ENCODE measurements around the gene TRIM51. TPM values are rescaled to one million over a fixed set of nuclear protein-coding genes. Genes with fewer than 3 reads are reported as not detected.

Gene TRIM51
- total and polyA plus RNA-seq, 3 donors from 2014 or later, result 0.20 to 0.56 TPM; not detected in 1

DNA sequence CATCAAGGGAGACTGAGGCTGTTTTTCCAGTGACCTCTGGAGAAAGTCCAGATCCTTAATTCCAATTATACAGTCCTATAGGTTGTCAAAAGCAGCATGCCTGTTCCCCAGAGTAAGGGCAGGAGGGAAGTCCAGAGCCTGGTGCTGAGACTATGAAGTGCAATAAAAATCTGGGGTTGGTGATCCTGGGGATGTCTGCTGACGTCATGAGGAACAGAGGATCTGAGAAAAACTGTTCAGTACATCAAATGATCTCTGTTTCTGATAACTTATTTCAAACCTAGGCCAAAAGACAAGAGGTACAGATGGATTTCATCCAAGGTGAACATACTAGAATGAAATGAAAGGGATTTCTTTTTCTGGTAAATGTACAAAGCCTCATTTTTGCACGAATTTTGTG is 19.2 kb downstream of the TRIM51 start:
- WGBS, 2 donors, result 41 to 48% methylated on average over 2 of the region's 2 CpGs
- no peak for DNase-seq
- Histone ChIP-seq H3K36me3 (ENCODE audit: low read depth, missing control alignments) (no peaks in the 10 kb centered on the region), H3K4me1 (no peaks in the 10 kb centered on the region), H3K4me3 (no peak overlapping the region), H3K27ac (no peak overlapping the region), H3K9me3 (no peaks in the 10 kb centered on the region), H3K27me3 (no peaks in the 10 kb centered on the region)
- intact Hi-C loops (cut with DNase I; ENCODE audit: low total_unique reads), result no loop called here
- TF ChIP-seq, protein P1, sequence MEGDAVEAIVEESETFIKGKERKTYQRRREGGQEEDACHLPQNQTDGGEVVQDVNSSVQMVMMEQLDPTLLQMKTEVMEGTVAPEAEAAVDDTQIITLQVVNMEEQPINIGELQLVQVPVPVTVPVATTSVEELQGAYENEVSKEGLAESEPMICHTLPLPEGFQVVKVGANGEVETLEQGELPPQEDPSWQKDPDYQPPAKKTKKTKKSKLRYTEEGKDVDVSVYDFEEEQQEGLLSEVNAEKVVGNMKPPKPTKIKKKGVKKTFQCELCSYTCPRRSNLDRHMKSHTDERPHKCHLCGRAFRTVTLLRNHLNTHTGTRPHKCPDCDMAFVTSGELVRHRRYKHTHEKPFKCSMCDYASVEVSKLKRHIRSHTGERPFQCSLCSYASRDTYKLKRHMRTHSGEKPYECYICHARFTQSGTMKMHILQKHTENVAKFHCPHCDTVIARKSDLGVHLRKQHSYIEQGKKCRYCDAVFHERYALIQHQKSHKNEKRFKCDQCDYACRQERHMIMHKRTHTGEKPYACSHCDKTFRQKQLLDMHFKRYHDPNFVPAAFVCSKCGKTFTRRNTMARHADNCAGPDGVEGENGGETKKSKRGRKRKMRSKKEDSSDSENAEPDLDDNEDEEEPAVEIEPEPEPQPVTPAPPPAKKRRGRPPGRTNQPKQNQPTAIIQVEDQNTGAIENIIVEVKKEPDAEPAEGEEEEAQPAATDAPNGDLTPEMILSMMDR (IDR thresholded peaks at IDR 0.05), result no peak

DNA sequence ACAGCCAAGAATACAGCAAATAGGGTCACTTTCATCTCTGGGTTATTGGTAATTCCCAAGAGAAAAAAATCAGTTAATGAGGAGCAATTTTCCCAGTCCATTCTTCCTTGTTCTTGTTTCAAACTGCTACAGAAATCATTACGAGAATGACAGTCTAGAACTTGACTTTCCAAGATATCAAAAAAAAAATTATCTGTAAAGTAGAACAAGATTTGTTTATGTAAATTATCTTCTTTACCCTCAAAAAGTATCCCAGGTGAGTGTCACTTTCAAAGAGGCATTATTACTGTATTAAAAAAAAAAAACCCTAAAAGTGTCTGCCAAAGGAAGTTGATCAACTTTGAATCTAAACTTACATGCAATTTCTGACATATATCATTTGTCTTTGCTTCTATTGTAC is 31.4 kb downstream of the TRIM51 start, which contains the start of gene OR5W2:
Gene OR5W2 (minus strand): TSS at position 101 of the 400 bp plus-strand sequence. CDS start 0 bp downstream, at position 101.
- no peak within 1 kb of the TSS for H3K27ac ChIP-seq
- no peaks in the 10 kb centered on the region for H3K36me3 ChIP-seq (ENCODE audit: low read depth, missing control alignments)
- H3K9me3 ChIP-seq, result no peaks in the 10 kb centered on the region
- no peak within 1 kb of the TSS for H3K4me3 ChIP-seq
- H3K4me1 ChIP-seq, result no peaks in the 10 kb centered on the region
- intact Hi-C loops (cut with DNase I; ENCODE audit: low total_unique reads), result no loop called here
- H3K27me3 ChIP-seq, result no peaks in the 10 kb centered on the region
- 57 to 74% methylated on average over 1 of the region's 1 CpG for WGBS, 2 donors
- no peak for DNase-seq
- no peak for TF ChIP-seq POLR2A (IDR thresholded peaks at IDR 0.05)
- TF ChIP-seq, protein P1 (IDR thresholded peaks at IDR 0.05), result no peak

DNA sequence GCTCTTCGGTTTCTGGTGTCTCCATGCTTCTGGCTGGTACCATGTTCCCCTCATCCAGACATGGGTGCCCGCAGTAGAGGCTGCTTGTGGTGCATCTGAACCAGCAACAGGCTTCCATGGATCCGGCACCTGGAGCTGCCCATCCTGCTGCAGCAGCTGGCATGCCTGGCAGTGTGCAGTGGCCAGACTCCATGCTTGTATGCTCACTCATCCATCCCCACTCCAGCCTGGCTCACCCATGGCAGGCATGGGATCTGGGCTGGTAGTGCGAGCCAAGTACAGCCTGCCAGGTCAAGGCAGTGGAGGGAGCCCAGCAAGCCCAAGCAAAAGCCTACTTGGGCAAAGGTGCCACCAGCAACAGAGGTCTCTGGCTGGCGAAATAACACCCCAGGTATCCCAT is 37.4 kb downstream of the TRIM51 start:
- intact Hi-C loops (cut with DNase I; ENCODE audit: low total_unique reads), result no loop called here
- no peaks in the 10 kb centered on the region for H3K4me1 ChIP-seq
- H3K4me3 ChIP-seq, result no peak overlapping the region
- DNase-seq, result no peak
- no peak overlapping the region for H3K27ac ChIP-seq
- TF ChIP-seq, protein P1 (IDR thresholded peaks at IDR 0.05), result no peak
- TF ChIP-seq POLR2A (IDR thresholded peaks at IDR 0.05), result no peak
- H3K36me3 ChIP-seq (ENCODE audit: low read depth, missing control alignments), result no peaks in the 10 kb centered on the region
- H3K27me3 ChIP-seq, result no peaks in the 10 kb centered on the region
- no peaks in the 10 kb centered on the region for H3K9me3 ChIP-seq
- 83 to 90% methylated on average over 3 to 5 of the region's 5 CpGs for WGBS, 2 donors

DNA sequence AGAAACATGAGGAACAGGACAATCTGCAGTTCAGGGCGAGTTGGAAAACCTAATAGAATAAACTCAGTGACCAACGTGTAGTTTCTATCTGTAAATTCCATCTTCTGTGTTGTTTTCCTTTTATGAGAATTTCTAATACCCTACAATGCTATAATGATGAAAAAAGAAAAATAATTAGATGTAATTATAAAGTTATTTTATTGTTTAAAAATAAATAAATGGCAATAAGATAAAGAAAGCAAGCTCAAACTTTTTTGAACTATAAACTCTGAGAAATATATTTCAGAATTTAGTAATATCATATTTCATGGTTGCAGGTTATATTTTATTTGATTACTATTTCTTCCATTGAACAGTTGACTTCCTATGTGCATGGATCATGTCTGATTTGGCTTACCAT is 53.2 kb downstream of the TRIM51 start, which contains the start of gene OR5I1:
Gene OR5I1 (minus strand): TSS at position 101 of the 400 bp plus-strand sequence. CDS start 0 bp downstream, at position 101.
- Histone ChIP-seq H3K4me3 (no peak within 1 kb of the TSS), H3K27me3 (no peaks in the 10 kb centered on the region), H3K4me1 (no peaks in the 10 kb centered on the region), H3K36me3 (ENCODE audit: low read depth, missing control alignments) (no peaks in the 10 kb centered on the region), H3K9me3 (peaks cover 3% of the 10 kb centered on the region), H3K27ac (no peak within 1 kb of the TSS)
- 72 to 78% methylated on average over 2 of the region's 2 CpGs for WGBS, 2 donors
- no peak for DNase-seq
- no peak for TF ChIP-seq POLR2A (IDR thresholded peaks at IDR 0.05)
- TF ChIP-seq, protein P1 (IDR thresholded peaks at IDR 0.05), result no peak
- intact Hi-C loops (cut with DNase I; ENCODE audit: low total_unique reads), result no loop called here

Small RNA genes lying within 50 kb of the gene (small RNA-seq; reads per million reads assigned to genes)
- 0 reads per million in 2 donors for gene AC036111.3

Other genes starting within 250 kb of the TRIM51 start
- not detected for gene OR4P4, start 248.2 kb upstream of the TRIM51 start, total RNA-seq
- gene OR4P4, start 248.2 kb upstream of the TRIM51 start, polyA plus RNA-seq (ENCODE audit: insufficient read depth, low read depth, low replicate concordance), result not detected
- gene OR4S2, start 235.0 kb upstream of the TRIM51 start, total RNA-seq, result not detected
- not detected for gene OR4S2, start 235.0 kb upstream of the TRIM51 start, polyA plus RNA-seq (ENCODE audit: insufficient read depth, low read depth, low replicate concordance)
- not detected for gene OR4C6, start 221.1 kb upstream of the TRIM51 start, total RNA-seq
- not detected for gene OR4C6, start 221.1 kb upstream of the TRIM51 start, polyA plus RNA-seq (ENCODE audit: insufficient read depth, low read depth, low replicate concordance)
- gene OR5D13, start 109.9 kb upstream of the TRIM51 start, total RNA-seq, result not detected
- gene OR5D13, start 109.9 kb upstream of the TRIM51 start, polyA plus RNA-seq (ENCODE audit: insufficient read depth, low read depth, low replicate concordance), result not detected
- gene OR5D14, start 87.7 kb upstream of the TRIM51 start, total RNA-seq, result not detected
- not detected for gene OR5D14, start 87.7 kb upstream of the TRIM51 start, polyA plus RNA-seq (ENCODE audit: insufficient read depth, low read depth, low replicate concordance)
- not detected for gene OR5L1, start 71.9 kb upstream of the TRIM51 start, total RNA-seq
- gene OR5L1, start 71.9 kb upstream of the TRIM51 start, polyA plus RNA-seq (ENCODE audit: insufficient read depth, low read depth, low replicate concordance), result not detected
- not detected for gene OR5D18, start 63.7 kb upstream of the TRIM51 start, total RNA-seq
- gene OR5D18, start 63.7 kb upstream of the TRIM51 start, polyA plus RNA-seq (ENCODE audit: insufficient read depth, low read depth, low replicate concordance), result not detected
- not detected for gene OR5L2, start 56.1 kb upstream of the TRIM51 start, total RNA-seq
- gene OR5L2, start 56.1 kb upstream of the TRIM51 start, polyA plus RNA-seq (ENCODE audit: insufficient read depth, low read depth, low replicate concordance), result not detected
- gene OR5D16, start 44.5 kb upstream of the TRIM51 start, total RNA-seq, result not detected
- gene OR5D16, start 44.5 kb upstream of the TRIM51 start, polyA plus RNA-seq (ENCODE audit: insufficient read depth, low read depth, low replicate concordance), result not detected
- gene OR5W2, start 31.3 kb downstream of the TRIM51 start, total RNA-seq, result not detected
- not detected for gene OR5W2, start 31.3 kb downstream of the TRIM51 start, polyA plus RNA-seq (ENCODE audit: insufficient read depth, low read depth, low replicate concordance)
- gene OR5I1, start 53.1 kb downstream of the TRIM51 start, total RNA-seq, result not detected
- gene OR5I1, start 53.1 kb downstream of the TRIM51 start, polyA plus RNA-seq (ENCODE audit: insufficient read depth, low read depth, low replicate concordance), result not detected
- gene OR10AG1, start 86.6 kb downstream of the TRIM51 start, total RNA-seq, result under 1 TPM in 1 of 2 donors, not detected in 1; 0.19 TPM
- not detected for gene OR10AG1, start 86.6 kb downstream of the TRIM51 start, polyA plus RNA-seq (ENCODE audit: insufficient read depth, low read depth, low replicate concordance)
- not detected for gene OR5F1, start 111.3 kb downstream of the TRIM51 start, total RNA-seq
- gene OR5F1, start 111.3 kb downstream of the TRIM51 start, polyA plus RNA-seq (ENCODE audit: insufficient read depth, low read depth, low replicate concordance), result not detected
- gene OR5AS1, start 144.4 kb downstream of the TRIM51 start, total RNA-seq, result under 1 TPM in 1 of 2 donors, not detected in 1; 0.16 TPM
- gene OR5AS1, start 144.4 kb downstream of the TRIM51 start, polyA plus RNA-seq (ENCODE audit: insufficient read depth, low read depth, low replicate concordance), result not detected
- not detected for gene OR8I2, start 210.0 kb downstream of the TRIM51 start, total RNA-seq
- gene OR8I2, start 210.0 kb downstream of the TRIM51 start, polyA plus RNA-seq (ENCODE audit: insufficient read depth, low read depth, low replicate concordance), result not detected
- not detected for gene OR8H2, start 220.4 kb downstream of the TRIM51 start, total RNA-seq
- not detected for gene OR8H2, start 220.4 kb downstream of the TRIM51 start, polyA plus RNA-seq (ENCODE audit: insufficient read depth, low read depth, low replicate concordance)
- gene OR8H3, start 239.1 kb downstream of the TRIM51 start, total RNA-seq, result not detected
- gene OR8H3, start 239.1 kb downstream of the TRIM51 start, polyA plus RNA-seq (ENCODE audit: insufficient read depth, low read depth, low replicate concordance), result not detected

Measured in testis (tissue), 3 donors.